ENCODE measurements around the gene RPL5. TPM values are rescaled to one million over a fixed set of nuclear protein-coding genes. Genes with fewer than 3 reads are reported as not detected.
A peak's percentile ranks its signal among the peaks of the same experiment; 100 is the strongest.

RPL5 gene
- total RNA-seq, 1 donor from 2014 or later = 1,364 TPM

- no peaks in the 10 kb centered on the region for H3K27me3 Mint-ChIP-seq
- H3K4me1 Mint-ChIP-seq (ENCODE audit: low read depth) = peaks cover 35% of the 10 kb centered on the region
- peaks cover 23% of the 10 kb centered on the region for H3K36me3 Mint-ChIP-seq (ENCODE audit: insufficient read depth)
- H3K27ac Mint-ChIP-seq = peak overlapping the region; percentile 99
- no peaks in the 10 kb centered on the region for H3K9me3 Mint-ChIP-seq (ENCODE audit: low read depth)
- H3K4me3 Mint-ChIP-seq (ENCODE audit: low read depth) = peak overlapping the region; percentile 99
- TF ChIP-seq CTCF (IDR thresholded peaks at IDR 0.05; ENCODE audit: unreplicated experiment) = no peak
- DNase-seq (ENCODE audit: low spot score, unreplicated experiment) = no peak
These were observed 786 bp downstream of the RPL5 start for GRCh38 chr1:92832537-92833114.

GRCh38 chr1:92833840-92834239 lies 2.0 kb downstream of the RPL5 start:
- H3K27me3 Mint-ChIP-seq = no peaks in the 10 kb centered on the region
- peaks cover 40% of the 10 kb centered on the region for H3K4me1 Mint-ChIP-seq (ENCODE audit: low read depth)
- DNase-seq (ENCODE audit: low spot score, unreplicated experiment) = no peak
- H3K27ac Mint-ChIP-seq = peak overlapping the region; percentile 80
- H3K4me3 Mint-ChIP-seq (ENCODE audit: low read depth) = peak overlapping the region; percentile 99
- no peak for TF ChIP-seq CTCF (IDR thresholded peaks at IDR 0.05; ENCODE audit: unreplicated experiment)
- no peaks in the 10 kb centered on the region for H3K9me3 Mint-ChIP-seq (ENCODE audit: low read depth)
- peaks cover 34% of the 10 kb centered on the region for H3K36me3 Mint-ChIP-seq (ENCODE audit: insufficient read depth)

GRCh38 chr1:92834617-92835016 lies 2.8 kb downstream of the RPL5 start:
- no peaks in the 10 kb centered on the region for H3K9me3 Mint-ChIP-seq (ENCODE audit: low read depth)
- no peak for DNase-seq (ENCODE audit: low spot score, unreplicated experiment)
- no peaks in the 10 kb centered on the region for H3K27me3 Mint-ChIP-seq
- H3K36me3 Mint-ChIP-seq (ENCODE audit: insufficient read depth) = peaks cover 40% of the 10 kb centered on the region
- no peak for TF ChIP-seq CTCF (IDR thresholded peaks at IDR 0.05; ENCODE audit: unreplicated experiment)
- peak overlapping the region; percentile 99 for H3K4me3 Mint-ChIP-seq (ENCODE audit: low read depth)
- H3K27ac Mint-ChIP-seq = peak overlapping the region; percentile 80
- H3K4me1 Mint-ChIP-seq (ENCODE audit: low read depth) = peaks cover 40% of the 10 kb centered on the region

- TF ChIP-seq CTCF (IDR thresholded peaks at IDR 0.05; ENCODE audit: unreplicated experiment) = no peak
- Mint-ChIP-seq H3K9me3 (ENCODE audit: low read depth) (no peaks in the 10 kb centered on the region), H3K4me3 (ENCODE audit: low read depth) (no peak overlapping the region), H3K36me3 (ENCODE audit: insufficient read depth) (peaks cover 53% of the 10 kb centered on the region), H3K4me1 (ENCODE audit: low read depth) (peaks cover 40% of the 10 kb centered on the region), H3K27me3 (no peaks in the 10 kb centered on the region), H3K27ac (peak overlapping the region; percentile 69)
- DNase-seq (ENCODE audit: low spot score, unreplicated experiment) = no peak
These were observed 5.2 kb downstream of the RPL5 start for GRCh38 chr1:92837062-92837461.

- peaks cover 59% of the 10 kb centered on the region for H3K36me3 Mint-ChIP-seq (ENCODE audit: insufficient read depth)
- no peak overlapping the region for H3K4me3 Mint-ChIP-seq (ENCODE audit: low read depth)
- H3K27me3 Mint-ChIP-seq = no peaks in the 10 kb centered on the region
- no peak for DNase-seq (ENCODE audit: low spot score, unreplicated experiment)
- no peaks in the 10 kb centered on the region for H3K9me3 Mint-ChIP-seq (ENCODE audit: low read depth)
- TF ChIP-seq CTCF (IDR thresholded peaks at IDR 0.05; ENCODE audit: unreplicated experiment) = no peak
- H3K27ac Mint-ChIP-seq = peak overlapping the region; percentile 81
- peaks cover 31% of the 10 kb centered on the region for H3K4me1 Mint-ChIP-seq (ENCODE audit: low read depth)
These were observed 6.7 kb downstream of the RPL5 start for GRCh38 chr1:92838519-92838918.

Data from progenitor cell of endocrine pancreas (in vitro differentiated cells).